NOMO-1 treated with dmso at 0.1 percent for 144 hours (cell line): Measurements from ENCODE around the gene PSMD14.

Experiments
- DNase-seq: peaks from one replicate; lab custom pipeline; 2025; ENCODE audit not compliant: unreplicated experiment; lab: John Stamatoyannopoulos, UW

PSMD14 gene

DNA sequence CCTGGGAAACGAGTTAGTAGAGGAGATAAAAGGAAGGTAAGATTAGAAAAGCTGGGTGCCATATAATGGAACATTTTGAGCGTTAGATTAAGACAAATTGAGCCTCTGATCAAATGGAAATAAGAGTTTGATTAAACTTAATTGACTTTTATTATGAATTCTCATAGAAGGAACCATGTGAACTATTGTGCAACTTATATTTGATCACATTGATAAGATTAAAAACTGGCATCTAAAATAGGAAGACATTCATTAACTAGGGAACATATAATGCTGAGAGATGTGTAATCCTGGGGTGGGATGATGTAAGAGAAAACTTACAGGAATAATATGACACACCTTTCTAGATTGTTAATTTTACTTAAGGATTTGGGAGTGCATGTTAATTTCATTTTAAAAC, 130.4 kb downstream of the PSMD14 start:
- DNase-seq: no peak

DNA sequence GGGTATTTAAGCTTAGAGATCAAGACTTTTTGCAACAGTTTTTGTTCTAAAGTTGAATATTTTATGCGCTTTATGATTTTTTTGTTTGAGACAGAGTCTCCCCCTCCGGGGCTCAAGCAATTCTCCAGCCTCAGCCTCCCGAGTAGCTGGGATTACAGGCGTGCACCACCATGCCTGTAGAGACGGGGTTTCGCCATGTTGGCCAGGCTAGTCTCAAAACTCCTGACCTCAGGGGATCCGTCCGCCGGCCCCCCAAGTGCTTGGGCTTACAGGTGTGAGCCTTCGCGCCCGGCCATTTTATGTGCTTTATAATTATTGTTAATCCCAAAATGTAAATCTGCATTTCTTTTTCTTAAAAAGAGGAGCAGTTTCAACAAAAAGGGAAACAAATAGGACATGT, 136.9 kb downstream of the PSMD14 start:
- DNase-seq: no peak

GRCh38 chr2:161448431-161448830, 140.2 kb downstream of the PSMD14 start:
- DNase-seq: no peak
